GM19463 (cell line): ENCODE measurements around the gene ANK2.
A peak's percentile ranks its signal among the peaks of the same experiment; 100 is the strongest.
"Not testable (repeated sequence)": the region's sequence is repeated elsewhere in the genome, so short reads cannot be mapped to it uniquely, and the experiment has no call there.

ENCODE experiments used
- ATAC-seq: cut with Tn5 transposase; IDR thresholded peaks from one replicate; pipeline ENCODE4 v1.9.1; 2021; ENCODE audit warnings: mild to moderate bottlenecking, moderate library complexity; ENCODE audit not compliant: unreplicated experiment

ANK2 gene

DNA sequence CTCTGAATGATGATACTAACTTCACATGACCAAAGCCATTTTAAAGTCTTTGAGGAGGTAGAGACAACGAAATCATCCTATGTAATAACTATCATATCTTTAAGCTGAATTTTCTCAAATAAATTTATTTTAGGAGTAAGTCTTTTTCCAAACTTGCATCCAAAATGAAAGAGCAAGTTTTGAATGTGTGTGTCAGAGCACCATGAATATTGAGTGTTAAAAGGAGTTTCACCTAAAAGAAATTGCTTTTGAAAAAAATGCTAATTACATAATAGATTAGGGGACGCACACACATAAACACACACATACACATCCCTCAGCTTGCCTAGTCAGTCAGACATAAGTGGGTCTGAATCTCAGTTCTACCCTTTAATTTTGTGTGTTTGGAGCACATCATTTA is 1.9 kb downstream of the ANK2 start:
- ATAC-seq: no peak

DNA sequence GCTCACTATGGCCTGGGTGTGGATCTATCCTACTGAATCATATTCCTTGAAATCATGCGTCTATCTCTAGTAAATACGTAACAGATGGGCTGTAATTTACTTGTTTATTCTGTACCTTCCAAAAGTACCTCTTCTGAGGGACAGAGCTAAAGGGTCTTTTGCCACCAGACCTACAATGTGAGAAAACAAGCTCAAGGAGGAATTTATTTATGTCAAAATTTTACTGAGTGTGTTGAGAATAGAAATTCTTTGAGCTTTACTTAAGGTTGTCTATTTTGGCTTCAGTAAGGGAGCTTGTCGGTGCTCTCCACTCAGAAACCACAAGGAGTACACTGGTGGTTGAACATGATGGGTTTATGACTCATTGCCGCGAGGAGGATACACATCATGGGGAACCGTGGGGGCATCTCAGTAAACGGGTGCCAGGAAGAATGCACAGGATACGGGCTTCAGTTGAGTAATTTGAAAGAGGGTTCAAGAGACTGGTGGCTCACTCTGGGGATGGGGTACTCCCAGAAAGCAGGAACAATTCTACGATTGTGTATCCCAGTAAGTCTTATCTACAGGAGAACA is 3.0 kb downstream of the ANK2 start:
- peak; percentile 96 for ATAC-seq

DNA sequence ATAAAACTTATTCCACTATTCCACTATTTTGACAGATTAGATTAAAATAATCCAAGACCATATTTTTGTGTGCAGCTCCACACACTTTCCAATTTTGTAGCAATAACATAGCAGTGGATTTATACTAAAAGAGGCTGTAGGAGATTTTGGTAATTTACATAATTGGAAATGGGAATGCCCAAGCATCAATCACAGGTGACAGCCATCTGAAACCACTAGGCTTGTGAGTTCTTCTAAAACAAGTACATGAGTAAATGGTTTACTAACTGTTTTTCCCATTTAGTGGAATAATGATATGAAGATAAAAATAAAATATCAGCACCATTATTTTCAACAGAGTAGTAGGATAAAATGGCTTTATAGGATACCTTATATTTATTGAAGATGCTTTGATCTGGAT is 4.4 kb downstream of the ANK2 start:
- no peak for ATAC-seq

DNA sequence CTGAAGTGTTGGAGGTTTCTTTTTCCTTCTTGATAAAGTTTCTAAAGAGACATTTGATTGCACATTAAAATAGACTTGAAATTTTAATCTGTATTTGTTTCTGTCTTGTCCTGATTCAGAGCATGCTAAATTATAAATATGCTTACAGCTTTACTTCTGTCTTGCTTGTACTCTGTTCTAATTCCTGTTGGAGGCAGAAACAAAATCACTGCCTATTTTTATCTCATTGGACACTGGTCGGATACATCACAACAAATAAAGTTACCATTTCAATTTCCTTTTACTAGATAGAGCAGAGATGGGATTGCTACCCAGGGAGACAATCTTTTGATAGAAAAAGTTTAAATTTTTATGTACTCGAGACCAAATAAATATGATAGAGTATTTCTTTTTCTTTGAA is 6.9 kb downstream of the ANK2 start:
- no peak for ATAC-seq

DNA sequence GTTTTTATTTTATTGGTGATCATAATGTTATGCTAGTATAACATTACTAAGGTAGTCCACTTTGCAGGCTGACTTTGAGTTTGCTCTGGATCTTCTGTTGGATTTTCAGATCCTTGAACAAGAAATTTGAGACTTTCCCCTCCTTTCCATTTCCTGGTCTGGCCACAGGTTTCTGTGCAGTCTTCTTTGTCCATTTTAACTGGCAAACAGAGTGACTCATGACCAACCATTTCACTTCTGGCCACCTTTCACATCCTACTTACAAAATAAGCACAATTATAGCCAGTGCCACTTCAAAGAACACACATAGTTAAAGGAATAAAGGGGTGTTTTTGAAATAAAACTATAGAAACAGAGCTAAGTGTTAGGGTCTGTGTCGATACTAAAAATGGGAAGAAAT is 8.4 kb downstream of the ANK2 start:
- ATAC-seq: no peak

DNA sequence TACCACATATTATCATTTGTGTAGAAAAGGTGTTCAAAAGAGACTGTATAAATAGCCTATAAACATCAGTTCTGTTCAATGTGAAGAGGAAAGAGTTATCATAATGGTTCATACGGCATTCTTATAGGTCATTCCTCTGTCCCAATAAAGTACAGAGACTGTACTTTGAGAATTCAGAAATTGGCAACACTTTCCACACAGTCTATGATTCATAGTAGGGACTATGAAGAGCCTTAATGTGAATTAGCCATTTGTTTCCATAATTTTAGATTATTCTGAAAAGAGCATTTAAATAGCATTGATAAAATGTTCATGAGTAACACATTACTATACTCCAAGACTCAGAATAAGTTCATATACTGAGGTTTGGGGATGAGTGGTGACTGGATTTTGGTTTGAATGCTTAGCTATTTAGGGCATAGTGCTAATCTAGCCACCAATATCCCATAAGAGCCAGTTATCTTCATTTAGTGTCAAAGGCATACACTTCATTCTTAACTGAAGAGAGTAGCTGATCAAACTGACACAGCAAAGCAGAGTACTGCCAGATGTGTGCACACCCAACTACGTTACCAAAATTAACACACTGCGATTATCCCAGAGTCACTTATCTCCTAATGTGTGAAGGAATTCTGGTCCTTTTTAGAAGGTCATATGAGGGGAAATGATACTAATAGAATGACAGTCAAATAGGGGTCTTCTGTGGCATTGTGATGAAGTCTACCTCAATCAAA is 10.2 kb downstream of the ANK2 start:
- ATAC-seq: no peak

DNA sequence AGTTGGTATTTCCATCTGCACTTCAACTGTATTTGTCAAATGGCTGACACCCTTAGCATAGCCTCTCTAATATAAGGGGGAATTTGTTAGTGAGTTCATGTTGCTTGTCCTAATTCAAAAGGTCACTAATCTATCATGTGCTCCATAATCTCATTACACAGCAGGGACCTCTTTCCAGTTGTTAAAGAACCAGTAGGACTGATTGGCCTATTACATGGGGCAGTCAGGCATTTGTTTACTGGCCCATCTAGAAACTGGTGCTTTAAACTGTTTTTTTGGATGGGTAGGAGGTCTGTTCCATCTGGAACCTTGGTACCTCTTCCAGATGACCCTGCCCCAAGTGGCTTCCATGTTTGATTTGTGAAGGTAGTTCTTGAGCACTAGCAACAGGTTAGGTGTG is 11.4 kb downstream of the ANK2 start:
- ATAC-seq: no peak

DNA sequence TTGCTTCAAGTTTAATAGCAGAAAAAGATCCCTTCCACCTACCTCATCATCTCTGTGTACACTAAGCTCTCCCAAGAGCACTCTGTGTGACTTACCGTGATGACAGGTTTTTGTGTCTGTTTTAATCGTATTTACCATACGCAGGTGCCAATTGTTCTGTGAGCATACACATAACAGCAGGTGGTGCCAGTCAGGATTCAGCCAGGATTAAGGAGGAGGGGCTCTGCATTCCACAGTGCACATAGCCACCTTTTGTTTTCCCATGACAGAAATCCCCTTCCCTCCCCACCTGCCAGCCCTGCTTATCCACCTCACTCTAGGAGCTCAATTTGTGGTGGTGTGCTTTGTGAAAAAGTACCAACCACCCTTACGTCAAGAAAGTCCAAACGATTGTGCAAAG is 14.8 kb downstream of the ANK2 start:
- ATAC-seq: no peak

DNA sequence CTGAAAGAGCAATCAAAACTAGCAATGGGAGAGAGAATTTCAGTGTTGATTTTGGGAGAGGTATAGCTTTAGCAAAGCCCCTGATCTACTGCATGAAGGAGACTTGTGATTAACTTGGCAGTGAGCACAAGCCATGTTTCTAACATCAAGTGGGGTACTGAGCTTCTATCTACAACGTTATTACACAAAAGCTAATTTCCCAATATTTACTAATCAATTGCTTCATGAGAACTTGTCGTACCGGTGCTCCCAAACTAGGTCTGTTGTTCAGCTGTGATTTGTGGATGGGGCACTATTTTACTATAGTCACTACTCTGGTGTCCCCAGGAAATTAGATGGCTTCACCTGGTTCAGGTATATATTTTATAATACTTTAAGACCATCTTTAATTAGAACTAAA is 16.2 kb downstream of the ANK2 start:
- no peak for ATAC-seq

DNA sequence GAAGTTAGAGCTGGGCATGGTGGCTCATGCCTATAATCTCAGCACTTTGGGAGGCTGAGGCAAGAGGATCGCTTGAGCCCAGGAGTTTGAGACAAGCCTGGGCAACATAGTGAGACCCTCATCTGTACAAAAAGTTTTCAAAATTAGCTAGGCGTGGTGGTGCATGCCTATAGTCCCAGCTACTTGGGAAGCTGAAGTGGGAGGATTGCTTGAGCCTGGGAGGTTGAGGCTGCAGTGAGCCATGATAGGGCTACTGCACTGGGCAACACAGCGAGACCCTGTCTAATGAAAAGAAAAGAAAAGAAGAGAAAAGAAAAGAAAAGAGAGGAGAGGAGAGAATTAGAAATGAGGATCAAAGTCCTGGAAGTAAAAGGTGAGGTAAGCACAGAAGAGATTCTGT is 19.3 kb downstream of the ANK2 start:
- ATAC-seq: not testable (repeated sequence)

DNA sequence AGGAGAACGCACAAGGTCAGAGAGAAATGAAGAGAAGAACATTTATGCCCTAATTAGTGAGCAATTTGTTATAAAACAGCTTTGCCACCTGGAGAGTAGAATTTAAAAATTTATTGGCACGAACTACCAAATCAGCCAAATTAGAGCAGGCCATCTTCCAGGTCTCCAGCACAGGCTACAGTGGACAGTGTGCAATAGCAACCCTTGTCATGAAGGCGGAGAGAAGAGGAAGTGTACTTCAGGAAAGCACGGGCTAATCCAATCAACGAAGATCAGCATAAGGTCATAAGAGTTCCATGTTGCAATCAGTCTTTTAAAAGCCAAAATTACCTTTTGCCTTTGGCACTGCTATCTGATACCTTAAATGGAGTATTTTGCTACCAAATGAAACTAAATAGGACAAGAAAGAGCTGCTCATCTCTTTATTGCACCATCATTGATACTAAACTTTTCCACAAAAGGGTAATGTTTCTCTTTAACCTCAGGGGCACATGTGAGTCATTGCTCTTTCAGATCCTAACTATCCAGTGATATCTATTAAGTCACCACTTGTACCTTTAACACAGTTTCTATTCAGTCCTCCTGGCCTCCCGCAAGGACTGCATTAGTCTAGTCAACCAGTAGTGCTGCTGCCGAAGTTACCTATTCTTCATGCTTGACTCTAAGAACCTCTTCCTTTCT is 19.9 kb downstream of the ANK2 start:
- ATAC-seq: no peak

DNA sequence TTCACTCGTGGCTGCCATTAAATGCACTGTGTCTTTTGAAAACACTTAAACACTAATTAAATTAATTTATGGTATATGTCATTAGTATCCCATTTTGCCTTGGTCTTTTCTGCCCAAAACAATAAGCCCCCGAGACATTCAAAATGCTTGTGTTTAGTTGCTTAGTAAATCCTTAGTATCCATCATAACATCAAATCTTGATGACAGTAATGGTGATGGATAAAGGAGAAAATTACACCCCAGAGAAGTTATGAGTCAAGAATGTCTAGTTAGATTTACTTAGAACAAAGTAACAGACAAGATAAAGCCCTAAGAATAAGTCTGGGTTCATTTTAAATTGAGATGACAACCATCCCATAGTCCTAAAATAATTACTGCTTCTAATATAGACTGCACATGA is 21.3 kb downstream of the ANK2 start:
- no peak for ATAC-seq

DNA sequence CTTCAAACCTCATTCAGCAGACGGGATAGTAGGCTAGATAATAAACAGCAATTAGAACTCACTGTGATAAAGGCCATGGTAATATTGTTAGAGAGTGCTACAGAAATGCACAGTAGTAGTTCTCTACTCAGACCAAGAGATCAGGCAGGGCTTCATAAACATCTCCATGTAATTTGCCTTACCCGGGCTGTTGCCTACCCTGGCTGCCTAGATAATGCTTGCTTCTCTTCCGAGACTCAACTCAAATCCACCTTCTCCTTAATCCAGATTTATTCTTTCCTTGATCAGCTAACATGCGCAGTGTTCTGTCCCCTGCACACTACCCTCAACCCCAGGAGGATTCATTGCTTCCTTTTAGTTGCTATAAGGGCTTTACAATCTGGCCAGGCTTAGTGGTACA is 21.8 kb downstream of the ANK2 start:
- ATAC-seq: no peak

DNA sequence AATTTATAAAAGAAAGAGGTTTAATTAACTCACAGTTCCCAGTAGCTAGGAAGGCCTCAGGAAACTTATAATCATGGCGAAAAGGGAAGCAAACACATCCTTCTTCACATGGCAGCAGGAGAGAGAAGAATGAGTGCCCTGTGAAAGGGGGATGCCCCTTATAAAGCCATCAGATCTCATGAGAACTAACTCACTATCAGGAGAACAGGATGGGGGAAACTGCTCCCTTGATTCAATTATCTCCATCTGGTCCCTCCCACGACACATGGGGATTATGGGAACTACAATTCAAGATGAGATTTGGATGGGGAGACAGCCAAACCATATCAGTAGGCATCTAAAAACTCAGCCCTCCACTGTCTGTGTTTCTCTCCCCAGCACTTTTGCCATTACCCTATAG is 22.4 kb downstream of the ANK2 start:
- no peak for ATAC-seq

DNA sequence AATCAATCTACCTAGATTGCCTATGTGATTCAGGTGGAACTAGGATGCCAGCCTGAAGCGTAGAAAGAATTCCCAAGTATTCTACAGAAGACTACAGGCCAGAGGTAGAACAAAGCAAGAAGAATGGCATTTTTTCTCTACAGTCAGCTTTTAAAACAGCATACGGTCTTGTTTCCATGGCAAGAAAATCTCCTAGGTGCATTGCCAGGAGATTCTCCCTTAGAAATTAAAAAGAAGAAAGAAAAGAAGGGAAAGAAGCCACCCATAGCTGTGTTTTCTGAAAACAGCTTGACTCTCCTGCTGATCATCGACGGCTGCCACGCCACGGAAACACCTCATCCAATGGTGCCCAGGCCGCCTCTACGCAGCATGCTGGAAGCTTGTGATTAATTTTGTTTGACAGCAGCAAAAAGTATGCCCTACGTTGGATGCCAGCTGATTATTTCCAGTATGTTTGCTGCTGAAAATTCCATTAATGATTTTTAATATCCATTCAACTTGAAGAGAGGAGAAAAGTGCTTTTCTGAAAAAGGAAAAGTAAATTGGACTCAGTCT is 24.1 kb downstream of the ANK2 start:
- no peak for ATAC-seq

DNA sequence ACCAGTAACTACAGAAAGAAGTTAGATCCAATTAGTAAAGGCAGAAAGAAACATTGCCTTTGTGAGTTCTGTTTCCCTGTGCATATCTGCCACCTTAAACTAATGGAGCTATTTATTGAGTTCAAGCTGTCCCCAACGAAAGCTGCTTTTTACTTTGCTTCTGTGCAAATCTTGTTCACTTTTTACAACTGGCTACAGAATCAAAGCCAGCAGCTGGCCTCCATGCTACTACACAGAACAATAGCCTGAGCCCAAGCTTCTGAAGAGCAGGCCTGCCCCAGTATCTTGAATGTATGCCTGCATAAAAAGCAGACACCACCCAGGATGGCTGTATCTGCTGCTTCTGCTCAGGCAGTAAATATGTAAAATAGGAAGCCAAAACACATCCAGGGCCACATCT is 28.1 kb downstream of the ANK2 start:
- ATAC-seq: no peak

DNA sequence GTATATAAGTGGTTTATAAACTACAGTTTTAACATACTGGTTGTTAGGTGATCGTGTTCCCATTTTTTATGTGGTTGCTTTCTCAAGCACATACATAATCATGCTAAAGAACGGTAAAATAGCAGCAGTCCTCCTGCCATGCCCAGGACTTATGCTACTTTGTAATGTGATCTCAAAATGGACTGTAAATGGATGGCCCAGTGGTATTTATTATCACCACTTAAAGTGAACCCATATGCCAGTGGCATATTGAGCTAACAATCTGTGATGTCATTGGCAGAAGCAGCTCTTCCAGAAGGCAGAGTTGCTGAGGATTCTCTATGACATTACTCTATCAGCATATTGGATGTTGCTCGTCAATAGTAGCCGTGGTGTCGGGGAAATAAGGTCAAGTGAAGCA is 28.6 kb downstream of the ANK2 start:
- ATAC-seq: no peak

DNA sequence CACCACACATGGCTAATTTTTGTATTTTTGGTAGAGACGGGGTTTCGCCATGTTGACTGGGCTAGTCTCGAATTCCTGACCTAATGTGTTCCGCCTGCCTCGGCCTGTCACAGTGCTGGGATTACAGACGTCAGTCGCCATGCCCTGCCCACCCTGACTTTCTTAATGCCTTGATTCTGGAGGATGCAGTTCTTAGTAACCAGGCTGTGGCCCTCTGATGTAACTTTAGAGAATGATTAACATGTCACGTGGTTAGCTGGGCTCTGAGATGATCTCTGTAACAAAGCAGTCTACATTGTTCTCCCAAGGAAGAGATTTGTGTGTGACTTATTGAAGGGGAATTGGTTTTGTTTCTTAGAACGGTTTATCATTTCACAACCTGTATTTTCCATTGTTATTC is 30.6 kb downstream of the ANK2 start:
- peak; percentile 83 for ATAC-seq

DNA sequence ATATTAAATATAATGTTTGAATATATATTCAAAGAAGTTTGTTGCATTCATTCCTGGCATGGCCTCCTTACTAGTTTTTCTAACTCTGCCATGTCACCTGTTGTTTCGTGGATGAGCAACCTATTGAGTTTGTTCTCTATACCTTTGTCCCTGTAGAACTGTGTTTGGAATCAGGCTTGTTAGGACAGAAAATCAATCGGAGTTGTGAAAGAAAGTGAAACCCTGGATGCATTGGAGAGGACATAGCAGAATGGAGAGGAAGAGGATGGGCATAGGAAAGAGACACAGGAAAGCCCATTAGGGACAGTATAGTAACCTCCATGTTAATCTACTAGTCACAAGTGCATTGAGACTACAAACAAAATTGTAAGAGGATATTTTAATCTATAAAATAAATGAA is 31.2 kb downstream of the ANK2 start:
- ATAC-seq: no peak

DNA sequence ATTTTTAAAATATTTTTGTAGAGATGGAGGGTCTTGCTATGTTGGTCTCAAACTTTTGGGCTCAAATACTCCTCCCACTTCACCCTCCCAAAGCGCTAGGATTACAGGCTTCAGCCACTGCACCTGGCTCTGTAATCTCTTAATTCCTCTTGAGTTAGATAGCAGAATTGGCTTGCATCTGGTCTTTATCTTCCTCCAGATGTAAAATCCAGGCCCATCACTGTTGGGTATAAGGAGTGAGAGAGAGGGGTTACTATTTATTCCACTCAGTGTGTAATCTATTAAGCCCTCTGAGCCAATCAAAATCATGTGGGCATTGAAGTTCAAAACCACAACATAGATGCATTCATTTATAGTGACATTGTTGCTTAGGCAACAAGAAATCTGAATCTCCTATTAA is 33.9 kb downstream of the ANK2 start:
- no peak for ATAC-seq

DNA sequence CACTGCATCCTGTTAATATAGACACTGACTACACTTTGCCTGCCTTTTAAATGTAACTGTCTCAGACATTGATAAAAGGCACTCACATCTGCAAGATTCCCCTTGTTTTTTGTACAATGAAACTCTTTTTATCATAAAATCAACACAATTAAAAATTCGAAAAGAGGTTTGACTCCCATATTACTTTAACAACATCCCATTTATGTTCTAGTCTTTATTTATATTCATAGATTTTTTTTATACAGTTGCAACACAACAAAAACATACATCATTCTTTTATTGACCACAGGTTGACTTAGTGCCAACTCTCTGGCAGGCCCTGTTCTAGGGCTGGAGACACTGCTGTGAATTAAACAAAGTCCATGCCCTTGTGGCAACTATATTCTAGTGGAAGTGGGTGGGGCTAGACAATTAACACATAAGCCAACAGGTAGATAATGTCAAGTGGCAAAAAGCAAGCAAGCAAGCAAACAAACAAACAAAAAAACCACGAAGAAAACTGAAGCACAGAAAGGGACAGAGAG is 36.8 kb downstream of the ANK2 start:
- ATAC-seq: no peak

DNA sequence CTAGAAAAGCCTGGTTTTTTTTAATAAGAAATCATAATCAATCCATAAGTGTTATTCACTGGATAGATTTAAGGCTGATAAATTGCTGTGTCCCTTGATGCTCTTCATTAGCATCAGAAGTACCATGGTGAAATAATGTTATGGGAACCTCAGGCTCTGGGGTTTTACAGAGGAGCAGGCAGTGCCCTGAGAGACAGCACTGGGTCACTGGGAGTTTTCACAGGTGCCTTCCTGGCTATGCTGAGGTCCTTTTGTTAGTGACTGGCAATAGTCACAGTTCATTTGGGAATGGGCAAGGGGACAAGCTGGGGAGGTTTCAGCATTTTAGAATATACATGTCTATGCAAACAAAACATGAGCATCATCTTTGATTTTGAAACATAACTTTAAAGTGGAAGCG is 38.6 kb downstream of the ANK2 start:
- no peak for ATAC-seq
